ENCODE data around the gene MMP3. TPM values are rescaled to one million over a fixed set of nuclear protein-coding genes. Genes with fewer than 3 reads are reported as not detected.

The MMP3 gene
- total and polyA plus RNA-seq, 2 experiments from 2014 or later, result 0.68 TPM; not detected in 1

GRCh38 chr11:102794382-102794781 lies 49.0 kb downstream of the MMP3 start (continued):
- TF ChIP-seq REST (IDR thresholded peaks at IDR 0.05; ENCODE audit: unreplicated experiment), result no peak
- TF ChIP-seq CTCF (conservative IDR thresholded peaks at IDR 0.05; ENCODE audit: low read depth in 2 of 2), result peak; percentile 79 to 81
- 0 out of 2 replicates have a peak, but pooled peaks have one; percentile 7 for TF ChIP-seq CREB1 (CRISPR knock-in tag; IDR thresholded peaks at IDR 0.05; ENCODE audit: low read depth)
- TF ChIP-seq ETS1 (IDR thresholded peaks at IDR 0.05), result no peak

GRCh38 chr11:102793677-102794290 lies 49.6 kb downstream of the MMP3 start:
- Mint-ChIP-seq H3K9me3 (no peaks in the 10 kb centered on the region), H3K36me3 (ENCODE audit: low read depth) (no peaks in the 10 kb centered on the region)
- H2AFZ ChIP-seq, result peak overlapping the region; percentile 45

More at GRCh38 chr11:102793677-102794290, 49.6 kb downstream of the MMP3 start:
- H3K9me2 ChIP-seq (ENCODE audit: insufficient read depth), result no peaks in the 10 kb centered on the region
- H3K4me3 ChIP-seq, result no peak overlapping the region
- TF ChIP-seq STAT1 (IDR thresholded peaks at IDR 0.05; ENCODE audit: unreplicated experiment) (no peak), ZNF462 (CRISPR knock-in tag; IDR thresholded peaks at IDR 0.05) (no peak)
- no peaks in the 10 kb centered on the region for H3K36me3 ChIP-seq (ENCODE audit: insufficient read depth)
- DNase-seq (ENCODE audit: low spot score) (no peak), ATAC-seq (no peak)
- H3K4me1 ChIP-seq (ENCODE audit: insufficient read depth), result no peaks in the 10 kb centered on the region
- H3F3A ChIP-seq (replicated peaks; ENCODE audit: low read depth), result no peaks in the 10 kb centered on the region
- Mint-ChIP-seq H3K27me3 (ENCODE audit: insufficient read depth, low read depth, poor library complexity) (no peaks in the 10 kb centered on the region), H3K4me1 (peaks cover 2% of the 10 kb centered on the region; the same call in 1 of the 3 replicates), H3K27ac (no peak overlapping the region), H3K4me3 (no peak overlapping the region)
- H3K79me2 ChIP-seq (replicated peaks; ENCODE audit: insufficient read depth), result no peaks in the 10 kb centered on the region
- H3K27ac ChIP-seq (ENCODE audit: low read depth), result no peak overlapping the region
- no peaks in the 10 kb centered on the region for H4K20me1 ChIP-seq (replicated peaks; ENCODE audit: insufficient read depth)
- H3K4me2 ChIP-seq, result no peak overlapping the region
- H3K27me3 ChIP-seq (ENCODE audit: insufficient read depth), result no peaks in the 10 kb centered on the region

All from GM23338 (cell line).